ENCODE measurements around the gene ANP32E.
A peak's percentile ranks its signal among the peaks of the same experiment; 100 is the strongest.

Gene ANP32E

DNA sequence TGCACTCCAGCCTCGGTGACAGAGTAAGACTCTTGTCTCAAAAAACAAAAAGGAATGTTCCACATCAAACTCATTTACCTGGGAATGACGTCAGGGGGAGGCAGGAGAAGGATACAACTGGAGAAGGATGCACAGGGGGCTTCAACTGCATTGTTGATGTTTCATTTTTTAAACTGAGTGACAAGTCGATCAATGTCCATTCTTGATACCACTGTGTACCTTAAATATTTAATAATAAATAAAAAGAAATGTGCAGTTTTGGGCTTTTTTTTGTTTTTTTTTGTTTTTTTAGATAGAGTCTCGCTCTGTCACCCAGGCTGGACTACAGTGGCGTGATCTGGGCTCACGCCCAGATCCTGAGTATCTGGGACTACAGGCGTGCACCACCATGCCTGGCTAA, 50.4 kb downstream of the ANP32E start:
- H3K36me3 Mint-ChIP-seq (ENCODE audit: low read depth) = no peaks in the 10 kb centered on the region
- H3K4me1 Mint-ChIP-seq (ENCODE audit: low read depth) = peaks cover 52% of the 10 kb centered on the region
- H3K27ac Mint-ChIP-seq = peak overlapping the region; percentile 92
- H3K4me3 Mint-ChIP-seq = no peak overlapping the region
- no peaks in the 10 kb centered on the region for H3K9me3 Mint-ChIP-seq
- H3K27me3 Mint-ChIP-seq = no peaks in the 10 kb centered on the region
- intact Hi-C loops (cut with micrococcal nuclease) = no loop called here

DNA sequence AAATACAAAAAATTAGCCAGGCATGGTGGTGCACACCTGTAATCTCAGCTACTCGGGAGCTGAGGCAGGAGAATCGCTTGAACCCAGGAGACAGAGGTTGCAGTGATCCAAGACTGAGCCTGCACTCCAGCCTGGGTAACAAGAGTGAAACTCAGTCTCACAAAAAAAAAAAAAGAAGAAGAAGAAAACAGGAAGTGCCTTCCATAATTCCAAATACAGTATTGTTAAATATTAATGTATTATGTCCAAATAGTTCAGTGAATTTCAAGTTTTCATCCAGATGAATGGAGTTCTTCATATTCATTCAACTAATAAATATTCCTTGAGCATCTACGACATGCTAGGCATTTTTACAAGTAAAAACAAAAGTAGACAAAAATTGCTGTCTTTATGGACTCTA, 52.9 kb downstream of the ANP32E start:
- intact Hi-C loops (cut with micrococcal nuclease) = no loop called here
- no peak overlapping the region for H3K4me3 Mint-ChIP-seq
- H3K36me3 Mint-ChIP-seq (ENCODE audit: low read depth) = no peaks in the 10 kb centered on the region
- H3K27me3 Mint-ChIP-seq = no peaks in the 10 kb centered on the region
- no peaks in the 10 kb centered on the region for H3K9me3 Mint-ChIP-seq
- H3K27ac Mint-ChIP-seq = peak overlapping the region; percentile 78
- H3K4me1 Mint-ChIP-seq (ENCODE audit: low read depth) = peaks cover 75% of the 10 kb centered on the region

DNA sequence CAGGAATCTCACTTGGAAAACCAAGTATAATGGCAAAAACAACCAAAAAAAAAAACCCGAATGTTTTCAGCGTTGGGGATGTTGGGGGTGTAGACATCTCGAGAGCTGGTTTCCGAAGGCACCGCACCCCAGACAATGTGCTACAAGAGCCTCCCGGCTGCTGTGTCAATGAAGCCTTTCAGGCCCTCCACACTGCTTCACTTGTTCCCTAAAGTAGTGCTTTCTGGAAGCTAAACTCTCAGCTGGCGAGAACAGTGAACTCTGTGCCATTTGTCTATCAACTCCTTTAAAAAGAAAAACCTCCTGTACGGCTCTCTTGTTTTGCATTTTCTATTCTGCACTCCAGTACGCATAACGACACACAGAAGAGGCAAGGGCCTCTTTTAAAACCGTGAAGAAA, 53.7 kb downstream of the ANP32E start:
- no peaks in the 10 kb centered on the region for H3K9me3 Mint-ChIP-seq
- H3K27ac Mint-ChIP-seq = no peak overlapping the region
- no peak overlapping the region for H3K4me3 Mint-ChIP-seq
- no peaks in the 10 kb centered on the region for H3K27me3 Mint-ChIP-seq
- H3K36me3 Mint-ChIP-seq (ENCODE audit: low read depth) = no peaks in the 10 kb centered on the region
- intact Hi-C loops (cut with micrococcal nuclease) = no loop called here
- peaks cover 72% of the 10 kb centered on the region for H3K4me1 Mint-ChIP-seq (ENCODE audit: low read depth)

DNA sequence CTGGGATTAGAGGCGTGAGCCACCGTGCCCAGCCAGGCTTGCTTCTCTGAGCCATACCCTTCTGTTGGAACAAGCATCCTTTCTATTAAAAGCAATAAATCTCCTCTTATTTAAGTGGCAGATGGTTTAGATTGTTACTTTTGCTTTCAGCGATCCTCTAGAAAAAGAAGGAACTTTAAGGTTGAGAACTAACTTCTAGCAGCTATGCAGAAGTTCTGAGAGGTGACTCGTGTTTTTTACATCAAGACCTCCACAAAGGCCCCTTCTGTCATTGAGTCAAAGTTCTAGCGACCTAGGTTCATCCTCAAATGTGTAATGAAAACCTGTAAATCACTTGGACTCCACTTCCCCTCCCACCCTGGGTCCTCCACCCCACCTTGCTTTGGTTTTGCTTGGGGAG, 55.4 kb downstream of the ANP32E start:
- Mint-ChIP-seq H3K27ac (peak overlapping the region; percentile 58), H3K4me3 (no peak overlapping the region), H3K9me3 (no peaks in the 10 kb centered on the region), H3K36me3 (ENCODE audit: low read depth) (no peaks in the 10 kb centered on the region), H3K4me1 (ENCODE audit: low read depth) (peaks cover 71% of the 10 kb centered on the region), H3K27me3 (no peaks in the 10 kb centered on the region)
- intact Hi-C loops (cut with micrococcal nuclease) = no loop called here

DNA sequence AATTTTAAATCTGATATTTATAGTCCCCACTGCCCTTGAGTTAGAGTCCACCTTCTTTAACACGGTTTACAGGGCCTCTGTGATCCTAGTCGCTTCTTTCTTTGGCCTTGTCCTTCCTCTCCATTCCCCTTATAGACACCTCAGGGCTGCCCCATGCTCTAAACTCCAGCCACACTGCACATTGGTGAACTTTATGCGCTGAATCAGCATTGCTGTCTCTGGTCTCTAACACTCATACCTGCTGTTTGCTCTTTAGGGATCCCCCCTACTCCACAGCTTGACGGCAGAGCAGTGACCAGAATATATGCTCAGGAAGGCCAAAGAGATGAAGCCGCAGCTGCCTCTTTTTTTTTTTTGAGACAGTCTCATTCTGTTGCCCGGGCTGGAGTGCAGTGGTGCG, 56.0 kb downstream of the ANP32E start:
- no peaks in the 10 kb centered on the region for H3K36me3 Mint-ChIP-seq (ENCODE audit: low read depth)
- H3K4me1 Mint-ChIP-seq (ENCODE audit: low read depth) = peaks cover 72% of the 10 kb centered on the region
- H3K27ac Mint-ChIP-seq = peak overlapping the region; percentile 58
- H3K27me3 Mint-ChIP-seq = no peaks in the 10 kb centered on the region
- no peaks in the 10 kb centered on the region for H3K9me3 Mint-ChIP-seq
- no peak overlapping the region for H3K4me3 Mint-ChIP-seq
- intact Hi-C loops (cut with micrococcal nuclease) = no loop called here

DNA sequence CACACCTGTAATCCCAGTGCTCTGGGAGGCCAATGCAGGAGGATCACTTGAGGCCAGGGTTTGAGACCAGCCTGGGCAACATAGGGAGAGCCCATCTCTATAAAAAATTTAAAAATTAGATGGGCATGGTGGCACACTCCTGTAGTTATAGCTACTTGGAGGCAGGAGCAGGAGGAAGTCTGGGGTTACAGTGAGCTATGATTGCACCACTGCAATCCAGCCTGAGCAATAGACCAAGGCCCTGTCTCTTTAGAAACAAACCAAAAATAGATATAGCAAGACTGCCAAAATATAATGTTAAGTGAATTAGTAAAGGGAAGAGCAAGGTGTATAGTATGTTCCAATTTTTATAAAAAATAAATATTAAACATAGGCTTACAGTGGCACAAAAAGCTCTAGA, 57.4 kb downstream of the ANP32E start:
- H3K4me3 Mint-ChIP-seq = no peak overlapping the region
- peaks cover 67% of the 10 kb centered on the region for H3K4me1 Mint-ChIP-seq (ENCODE audit: low read depth)
- intact Hi-C loops (cut with micrococcal nuclease) = no loop called here
- no peaks in the 10 kb centered on the region for H3K36me3 Mint-ChIP-seq (ENCODE audit: low read depth)
- H3K9me3 Mint-ChIP-seq = no peaks in the 10 kb centered on the region
- H3K27me3 Mint-ChIP-seq = no peaks in the 10 kb centered on the region
- H3K27ac Mint-ChIP-seq = peak overlapping the region; percentile 87

DNA sequence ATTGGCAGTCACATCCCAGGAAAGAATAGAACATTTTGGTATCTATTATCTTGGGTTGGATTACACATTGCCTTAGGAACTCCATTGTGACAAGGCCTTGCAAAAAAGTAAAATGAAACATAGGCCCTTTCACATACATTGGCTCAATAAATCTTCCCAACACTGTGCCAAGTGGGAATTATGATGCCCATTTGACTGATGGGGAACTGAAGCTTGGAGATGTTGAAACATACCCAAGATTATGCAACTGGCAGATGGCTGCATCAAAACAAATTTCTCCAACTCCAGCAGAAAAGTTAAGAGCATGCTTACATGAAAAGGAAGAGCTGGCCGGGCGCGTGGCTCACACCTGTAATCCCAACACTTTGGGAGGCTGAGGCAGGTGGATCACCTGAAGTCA, 59.3 kb downstream of the ANP32E start:
- peak overlapping the region; percentile 52 for H3K4me3 Mint-ChIP-seq
- H3K4me1 Mint-ChIP-seq (ENCODE audit: low read depth) = peaks cover 62% of the 10 kb centered on the region
- H3K27me3 Mint-ChIP-seq = no peaks in the 10 kb centered on the region
- H3K9me3 Mint-ChIP-seq = no peaks in the 10 kb centered on the region
- intact Hi-C loops (cut with micrococcal nuclease) = no loop called here
- no peaks in the 10 kb centered on the region for H3K36me3 Mint-ChIP-seq (ENCODE audit: low read depth)
- H3K27ac Mint-ChIP-seq = peak overlapping the region; percentile 87

DNA sequence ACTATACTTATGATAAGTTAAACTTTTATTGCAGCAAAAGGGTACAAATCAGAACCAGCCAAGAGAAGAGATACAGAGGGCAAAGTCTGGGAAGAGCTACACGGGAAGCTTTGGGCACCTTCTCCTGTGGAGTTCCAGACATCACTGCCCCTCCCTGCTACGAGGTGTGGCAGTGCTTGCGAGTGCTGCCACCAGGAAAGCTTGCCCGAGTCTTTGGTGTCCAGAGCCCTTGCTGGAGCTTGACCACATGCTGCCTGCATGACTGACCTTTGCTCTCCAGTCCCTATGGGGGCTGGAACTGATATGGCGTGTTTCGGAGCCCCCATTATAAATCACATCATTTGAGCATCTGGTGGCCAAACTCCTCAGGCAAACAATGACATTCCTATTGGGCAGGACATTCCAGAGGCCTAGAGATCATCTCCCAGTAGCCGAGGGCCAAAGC, 62.7 kb downstream of the ANP32E start:
- H3K4me1 Mint-ChIP-seq (ENCODE audit: low read depth) = peaks cover 44% of the 10 kb centered on the region
- H3K9me3 Mint-ChIP-seq = no peaks in the 10 kb centered on the region
- H3K27me3 Mint-ChIP-seq = no peaks in the 10 kb centered on the region
- no peak overlapping the region for H3K4me3 Mint-ChIP-seq
- intact Hi-C loops (cut with micrococcal nuclease) = no loop called here
- H3K36me3 Mint-ChIP-seq (ENCODE audit: low read depth) = no peaks in the 10 kb centered on the region
- no peak overlapping the region for H3K27ac Mint-ChIP-seq

DNA sequence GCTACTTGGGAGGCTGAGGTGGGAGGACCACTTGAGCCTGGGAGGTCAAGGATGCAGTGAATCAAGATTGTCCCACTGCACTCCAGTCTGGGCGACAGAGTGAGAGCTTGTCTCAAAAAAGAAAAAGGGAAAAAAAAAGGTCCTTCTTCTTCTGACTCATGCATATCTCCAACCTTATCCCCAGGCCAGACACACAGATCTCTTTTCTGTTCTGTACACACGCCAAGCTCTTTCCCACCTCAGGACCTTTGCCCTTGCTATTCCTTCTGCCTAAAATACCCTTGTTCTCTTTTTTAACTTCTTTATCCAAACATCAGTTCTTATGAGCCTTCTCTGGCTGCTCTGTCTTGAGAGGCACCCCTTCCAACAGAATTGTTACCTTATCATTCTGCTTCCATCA, 64.1 kb downstream of the ANP32E start:
- no peaks in the 10 kb centered on the region for H3K36me3 Mint-ChIP-seq (ENCODE audit: low read depth)
- H3K27me3 Mint-ChIP-seq = no peaks in the 10 kb centered on the region
- H3K4me1 Mint-ChIP-seq (ENCODE audit: low read depth) = peaks cover 39% of the 10 kb centered on the region
- H3K27ac Mint-ChIP-seq = no peak overlapping the region
- H3K9me3 Mint-ChIP-seq = no peaks in the 10 kb centered on the region
- intact Hi-C loops (cut with micrococcal nuclease) = no loop called here
- no peak overlapping the region for H3K4me3 Mint-ChIP-seq

DNA sequence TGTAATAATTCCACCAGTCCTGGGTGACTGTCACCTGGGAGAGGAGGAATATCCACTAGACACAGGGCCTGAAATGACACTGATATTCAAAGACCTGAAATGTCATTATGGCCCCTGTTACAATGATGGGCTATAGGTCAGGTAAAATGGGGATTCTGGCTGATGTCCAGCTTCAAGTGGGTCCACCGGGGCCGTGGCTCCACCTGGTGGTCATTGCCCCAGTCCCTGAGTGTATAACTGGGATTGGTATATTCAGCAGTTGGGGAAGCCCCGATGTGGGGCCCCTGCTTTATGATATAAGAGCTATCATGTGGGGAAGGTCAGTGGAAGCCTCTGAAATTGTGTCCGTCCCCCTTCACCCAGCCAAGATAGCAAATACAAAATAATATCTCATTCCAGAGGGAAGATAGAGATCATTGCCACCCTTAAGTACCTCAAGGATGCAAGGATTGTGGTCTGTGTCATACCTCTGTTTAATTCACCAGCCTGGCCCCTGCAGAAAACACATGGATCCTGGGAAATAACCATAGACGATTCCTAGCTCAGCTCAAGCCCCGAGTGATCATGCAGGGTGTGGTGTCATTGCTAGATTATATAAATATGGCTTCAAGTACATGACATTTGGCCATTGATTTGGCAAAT, 66.8 kb downstream of the ANP32E start:
- H3K36me3 Mint-ChIP-seq (ENCODE audit: low read depth) = no peaks in the 10 kb centered on the region
- no peaks in the 10 kb centered on the region for H3K9me3 Mint-ChIP-seq
- peaks cover 51% of the 10 kb centered on the region for H3K4me1 Mint-ChIP-seq (ENCODE audit: low read depth)
- intact Hi-C loops (cut with micrococcal nuclease) = loop anchor here (1.0 to 10.0 kb wide), 3 partner anchors 66 to 96 kb away; partner anchors contain the start of gene ANP32E
- H3K27ac Mint-ChIP-seq = no peak overlapping the region
- H3K27me3 Mint-ChIP-seq = no peaks in the 10 kb centered on the region
- H3K4me3 Mint-ChIP-seq = no peak overlapping the region
